Measurements from ENCODE around the gene ARHGEF17.

Gene ARHGEF17

DNA sequence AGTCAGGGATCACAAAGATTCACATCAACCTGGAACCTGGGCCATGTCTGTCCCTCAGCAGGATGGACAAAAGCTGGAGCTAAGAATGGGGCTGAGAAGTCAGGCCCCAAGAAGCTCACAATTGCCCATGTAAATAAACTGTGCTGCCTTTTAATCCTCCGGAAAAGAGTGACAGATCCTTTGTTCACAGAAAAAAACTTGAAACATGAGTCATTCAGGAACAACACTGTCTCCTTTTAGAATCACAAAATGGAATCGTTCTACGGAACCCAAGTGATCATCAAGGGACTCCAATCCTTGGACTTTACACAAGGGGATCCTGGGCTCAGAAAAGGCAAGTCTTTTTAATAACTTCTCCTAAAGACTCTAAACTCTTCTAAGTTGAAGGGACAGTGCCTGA is 104.2 kb downstream of the ARHGEF17 start:
- DNase-seq (ENCODE audit: low spot score), result no peak

DNA sequence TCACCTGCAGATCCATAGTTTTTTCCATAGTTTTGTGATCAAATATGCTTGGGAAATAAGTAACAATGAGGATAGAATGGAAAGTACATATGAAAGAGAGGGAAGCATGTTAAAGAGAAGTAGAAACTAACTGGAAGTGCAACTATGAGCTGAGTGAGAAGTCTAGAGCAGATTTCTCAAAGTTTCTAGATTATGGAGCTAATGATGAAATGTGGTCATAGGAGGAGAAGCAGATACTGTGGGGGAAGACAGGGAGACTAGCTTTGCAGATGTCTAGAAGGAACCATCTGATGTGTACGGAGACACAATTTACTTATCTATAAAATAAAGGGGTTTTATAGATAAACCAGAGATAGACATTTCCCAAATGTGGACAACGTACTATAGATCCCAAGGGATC is 105.2 kb downstream of the ARHGEF17 start:
- DNase-seq (ENCODE audit: low spot score), result no peak

DNA sequence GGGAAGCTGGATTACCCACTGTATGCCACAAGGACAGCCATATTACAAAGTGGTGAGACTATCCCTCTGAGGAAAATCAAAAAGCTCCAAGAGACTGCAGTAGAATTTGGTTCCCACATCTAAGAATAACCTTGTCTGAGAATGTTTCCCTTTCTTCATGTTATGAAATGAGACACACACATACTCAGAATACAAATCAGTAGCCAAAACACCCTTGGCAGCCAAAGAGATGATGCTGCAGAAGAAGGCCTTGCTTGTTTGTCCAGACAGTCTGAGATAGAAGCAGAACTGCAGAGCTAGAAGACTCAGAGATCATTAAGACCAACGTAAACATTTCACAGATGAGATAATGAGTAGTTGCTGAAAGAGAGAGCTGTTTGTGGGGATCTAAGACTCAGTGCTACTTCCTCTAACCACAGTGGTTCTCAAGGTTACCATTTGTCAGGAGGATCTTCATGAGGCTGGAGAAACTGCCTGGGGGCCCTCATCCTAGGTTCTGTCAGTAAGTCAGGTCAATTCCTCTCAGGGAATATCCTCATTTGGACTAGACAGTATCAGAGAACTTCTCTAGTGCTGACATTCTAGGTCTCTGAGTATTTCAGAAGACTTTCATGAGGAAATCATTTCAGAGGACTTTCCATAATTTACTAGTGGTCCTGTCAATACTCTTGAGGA is 107.0 kb downstream of the ARHGEF17 start:
- DNase-seq (ENCODE audit: low spot score), result no peak

GRCh38 chr11:73415854-73416615 is 108.0 kb downstream of the ARHGEF17 start:
- no peak for DNase-seq (ENCODE audit: low spot score)

- no peak for DNase-seq (ENCODE audit: low spot score)
These were observed 108.7 kb downstream of the ARHGEF17 start for GRCh38 chr11:73416786-73417185.
